ENCODE measurements around the gene INPP4A. TPM values are rescaled to one million over a fixed set of nuclear protein-coding genes. Genes with fewer than 3 reads are reported as not detected.

Gene INPP4A
- total RNA-seq, result 25.7 and 28.8 TPM in 2 replicates
- 11.8 and 14.9 TPM in 2 replicates for polyA plus RNA-seq
- polyA plus RNA-seq (2011; cell fraction: cytosol; rRNA removed), result 14.0 and 14.6 TPM in 2 replicates
- 50.6 and 51.0 TPM in 2 replicates for polyA plus RNA-seq (2011; cell fraction: nucleus; rRNA removed)
- 16.6 and 18.4 TPM in 2 replicates for polyA plus RNA-seq (2012)
- 57.6 and 60.8 TPM in 2 replicates for polyA minus RNA-seq
- polyA minus RNA-seq (2011; cell fraction: cytosol; rRNA and poly(A)+ RNA removed), result 21.2 TPM
- 66.5 and 77.4 TPM in 2 replicates for polyA minus RNA-seq (2011; cell fraction: nucleus; rRNA and poly(A)+ RNA removed)
- Bru-seq, nascent RNA, result percentile 68 among the genes with signal in this experiment
- percentile 72 among the genes with signal in this experiment for BruChase-seq, experiment 1, labeled RNA remaining after a 6-hour chase
- BruChase-seq, experiment 2, labeled RNA remaining after a 2-hour chase, result percentile 80 among the genes with signal in this experiment
- long read RNA-seq, partial matches to known transcripts, result 8 of 42 reads
- long read RNA-seq, other reads (novel, unspliced or antisense), result 29 of 42 reads

DNA sequence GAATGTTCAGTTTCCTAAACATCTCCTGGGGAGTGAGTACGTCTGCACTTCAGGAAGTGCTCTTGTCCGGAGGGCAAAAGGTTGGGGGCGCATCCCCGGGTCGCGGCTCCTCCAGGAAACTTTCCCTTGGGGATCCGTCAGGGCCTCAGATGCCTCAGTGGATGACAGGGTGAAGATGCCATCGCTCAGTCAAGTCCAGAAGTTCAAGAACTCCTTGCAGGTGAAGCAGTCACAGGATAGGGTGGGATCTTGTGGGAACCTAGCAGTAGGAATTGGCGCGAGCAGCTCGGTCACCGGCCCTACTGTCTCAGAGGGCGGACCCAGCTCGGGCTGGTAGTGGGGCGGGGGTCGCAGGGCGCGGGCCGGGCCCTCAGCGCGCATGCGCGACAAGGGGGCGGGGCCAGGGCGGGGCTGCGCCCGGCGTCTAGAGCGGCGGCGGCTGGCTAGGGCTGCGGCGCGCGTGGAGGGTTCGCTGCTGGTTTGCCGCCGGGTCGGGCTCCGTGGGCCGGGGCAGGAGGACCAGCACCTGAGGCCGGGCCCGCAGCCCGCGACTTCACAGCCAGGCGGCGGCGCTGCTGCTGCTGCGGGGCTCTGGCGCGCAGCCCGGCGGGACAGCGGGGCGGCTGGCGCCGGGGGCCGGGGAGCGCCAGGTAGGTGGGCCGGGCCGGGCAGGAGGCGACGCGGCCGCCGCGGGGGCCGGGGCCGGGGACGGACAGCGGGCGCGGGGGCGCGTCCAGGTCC lies at the start of gene INPP4A:
INPP4A (plus strand) TSS at position 423 of the 741 bp plus-strand sequence. CDS start 75,191 bp downstream, outside the sequence.
- intact Hi-C loops (cut with micrococcal nuclease), result loop anchor here (2.0 kb wide), 2 partner anchors 24 to 58 kb away; no protein-coding TSS in a partner anchor
- TF ChIP-seq POLR2A (IDR thresholded peaks at IDR 0.05; ENCODE audit: low read depth, low read length) (peak; percentile 77), POLR2AphosphoS5 (IDR thresholded peaks at IDR 0.05; ENCODE audit: insufficient read depth, low read depth, low read length) (peak; percentile 90), EZH2 (IDR thresholded peaks at IDR 0.05; ENCODE audit: borderline replicate concordance, low read depth, low read length, severe bottlenecking) (no peak), JUN (IDR thresholded peaks at IDR 0.05; ENCODE audit: borderline replicate concordance, insufficient read depth, insufficient read length, low read depth) (no peak)
- peak within 1 kb of the TSS; percentile 43 to 68 (median 52) for H3K4me3 ChIP-seq (replicated peaks in 1 of 3; ENCODE audit: insufficient read depth in 1 of 3, low read depth in 1 of 3, low read length in 3 of 3)
- peak within 1 kb of the TSS; percentile 73 for H3K9ac ChIP-seq (replicated peaks; ENCODE audit: extremely low read depth, insufficient read depth, low read length)
- FAIRE-seq (peak; percentile 76), DNase-seq (ENCODE audit: low read depth, low spot score) (peak; percentile 81)
- no peaks in the 10 kb centered on the region for H3K9me1 ChIP-seq (replicated peaks; ENCODE audit: control insufficient read depth, extremely low read depth, insufficient read depth, low read length)
- peaks cover 26% of the 10 kb centered on the region for H3K79me2 ChIP-seq (ENCODE audit: control insufficient read depth, insufficient read depth, low read length)
- peak within 1 kb of the TSS; percentile 52 for H3K27ac ChIP-seq (ENCODE audit: insufficient read depth, low read depth, low read length)
- no peaks in the 10 kb centered on the region for H3K27me3 ChIP-seq (ENCODE audit: control insufficient read depth in 2 of 2, insufficient read depth in 2 of 2, low read length in 2 of 2)
- peak within 1 kb of the TSS; percentile 94 for H3K4me2 ChIP-seq (ENCODE audit: insufficient read depth, low read length)
- dilution Hi-C loops (cut with MboI; ENCODE audit: extremely low pct_ligation_motif_present, low sequenced_read_pairs), result no loop called here
- peaks cover 16% of the 10 kb centered on the region for H3K4me1 ChIP-seq (ENCODE audit: control insufficient read depth, extremely low read depth, insufficient read depth, low read length)
- no peaks in the 10 kb centered on the region for H4K20me1 ChIP-seq (replicated peaks; ENCODE audit: control insufficient read depth, extremely low read depth, insufficient read depth, low read length)
- H3K36me3 ChIP-seq (ENCODE audit: control insufficient read depth in 2 of 2, extremely low read depth in 1 of 2, insufficient read depth in 2 of 2, low read length in 2 of 2), result no peaks in the 10 kb centered on the region
- ChIA-PET CTCF (interaction anchor here (0.6 to 1.6 kb wide), 3 partner anchors 33 to 59 kb away, joined by 3 to 4 read pairs (median 4); no protein-coding TSS in a partner anchor), POLR2A (interaction anchor here (0.7 kb wide), 1 partner anchor 25 kb away, joined by 3 read pairs; no protein-coding TSS in a partner anchor)
- no TSS peak for BruUV-seq (replicated peaks)
- H3K9me3 ChIP-seq (replicated peaks; ENCODE audit: control insufficient read depth, insufficient read depth, low read length), result no peaks in the 10 kb centered on the region
- H2AFZ ChIP-seq (ENCODE audit: low read depth, low read length), result peak within 1 kb of the TSS; percentile 100

DNA sequence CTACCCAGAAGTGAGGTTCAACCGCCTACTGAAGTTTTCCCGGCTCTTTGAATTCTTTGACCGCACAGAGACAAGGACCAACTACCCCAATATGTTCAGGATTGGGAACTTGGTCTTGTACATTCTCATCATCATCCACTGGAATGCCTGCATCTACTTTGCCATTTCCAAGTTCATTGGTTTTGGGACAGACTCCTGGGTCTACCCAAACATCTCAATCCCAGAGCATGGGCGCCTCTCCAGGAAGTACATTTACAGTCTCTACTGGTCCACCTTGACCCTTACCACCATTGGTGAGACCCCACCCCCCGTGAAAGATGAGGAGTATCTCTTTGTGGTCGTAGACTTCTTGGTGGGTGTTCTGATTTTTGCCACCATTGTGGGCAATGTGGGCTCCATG lies 48.7 kb upstream of the INPP4A start:
- Histone ChIP-seq H3K27me3 (ENCODE audit: control insufficient read depth in 2 of 2, insufficient read depth in 2 of 2, low read length in 2 of 2) (peaks cover 11 to 13% of the 10 kb centered on the region in 2 experiments), H3K36me3 (ENCODE audit: control insufficient read depth in 2 of 2, extremely low read depth in 1 of 2, insufficient read depth in 2 of 2, low read length in 2 of 2) (no peaks in the 10 kb centered on the region), H3K4me3 (replicated peaks in 1 of 3; ENCODE audit: insufficient read depth in 1 of 3, low read depth in 1 of 3, low read length in 3 of 3) (no peak overlapping the region), H3K9ac (replicated peaks; ENCODE audit: extremely low read depth, insufficient read depth, low read length) (no peak overlapping the region), H3K4me2 (ENCODE audit: insufficient read depth, low read length) (no peak overlapping the region), H3K9me3 (replicated peaks; ENCODE audit: control insufficient read depth, insufficient read depth, low read length) (no peaks in the 10 kb centered on the region), H3K27ac (ENCODE audit: insufficient read depth, low read depth, low read length) (no peak overlapping the region), H4K20me1 (replicated peaks; ENCODE audit: control insufficient read depth, extremely low read depth, insufficient read depth, low read length) (no peaks in the 10 kb centered on the region), H3K9me1 (replicated peaks; ENCODE audit: control insufficient read depth, extremely low read depth, insufficient read depth, low read length) (no peaks in the 10 kb centered on the region), H2AFZ (ENCODE audit: low read depth, low read length) (no peak overlapping the region), H3K4me1 (ENCODE audit: control insufficient read depth, extremely low read depth, insufficient read depth, low read length) (peaks cover 17% of the 10 kb centered on the region), H3K79me2 (ENCODE audit: control insufficient read depth, insufficient read depth, low read length) (no peaks in the 10 kb centered on the region)
- no peak for DNase-seq (ENCODE audit: low read depth, low spot score)
- ChIA-PET CTCF (no interaction called here), POLR2A (no interaction called here)
- dilution Hi-C loops (cut with MboI; ENCODE audit: extremely low pct_ligation_motif_present, low sequenced_read_pairs), result no loop called here
- intact Hi-C loops (cut with micrococcal nuclease), result no loop called here
- no TSS peak for BruUV-seq (replicated peaks)
- no peak for TF ChIP-seq GATA2 (IDR thresholded peaks at IDR 0.05; ENCODE audit: insufficient read depth, insufficient read length, low read depth, low read length)
- no peak for TF ChIP-seq FOS (IDR thresholded peaks at IDR 0.05; ENCODE audit: borderline replicate concordance, insufficient read depth, low read length)
- TF ChIP-seq, protein P1, sequence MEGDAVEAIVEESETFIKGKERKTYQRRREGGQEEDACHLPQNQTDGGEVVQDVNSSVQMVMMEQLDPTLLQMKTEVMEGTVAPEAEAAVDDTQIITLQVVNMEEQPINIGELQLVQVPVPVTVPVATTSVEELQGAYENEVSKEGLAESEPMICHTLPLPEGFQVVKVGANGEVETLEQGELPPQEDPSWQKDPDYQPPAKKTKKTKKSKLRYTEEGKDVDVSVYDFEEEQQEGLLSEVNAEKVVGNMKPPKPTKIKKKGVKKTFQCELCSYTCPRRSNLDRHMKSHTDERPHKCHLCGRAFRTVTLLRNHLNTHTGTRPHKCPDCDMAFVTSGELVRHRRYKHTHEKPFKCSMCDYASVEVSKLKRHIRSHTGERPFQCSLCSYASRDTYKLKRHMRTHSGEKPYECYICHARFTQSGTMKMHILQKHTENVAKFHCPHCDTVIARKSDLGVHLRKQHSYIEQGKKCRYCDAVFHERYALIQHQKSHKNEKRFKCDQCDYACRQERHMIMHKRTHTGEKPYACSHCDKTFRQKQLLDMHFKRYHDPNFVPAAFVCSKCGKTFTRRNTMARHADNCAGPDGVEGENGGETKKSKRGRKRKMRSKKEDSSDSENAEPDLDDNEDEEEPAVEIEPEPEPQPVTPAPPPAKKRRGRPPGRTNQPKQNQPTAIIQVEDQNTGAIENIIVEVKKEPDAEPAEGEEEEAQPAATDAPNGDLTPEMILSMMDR (IDR thresholded peaks at IDR 0.05; ENCODE audit: extremely low read depth in 1 of 2, insufficient read depth in 1 of 2, low read depth in 1 of 2, low read length in 2 of 2), result no peak
- TF ChIP-seq POLR2AphosphoS5 (IDR thresholded peaks at IDR 0.05; ENCODE audit: insufficient read depth, low read depth, low read length), result no peak
- TF ChIP-seq MYC (IDR thresholded peaks at IDR 0.05; ENCODE audit: low read depth, low read length), result no peak
- no peak for TF ChIP-seq EZH2 (IDR thresholded peaks at IDR 0.05; ENCODE audit: borderline replicate concordance, low read depth, low read length, severe bottlenecking)
- TF ChIP-seq, protein P2, sequence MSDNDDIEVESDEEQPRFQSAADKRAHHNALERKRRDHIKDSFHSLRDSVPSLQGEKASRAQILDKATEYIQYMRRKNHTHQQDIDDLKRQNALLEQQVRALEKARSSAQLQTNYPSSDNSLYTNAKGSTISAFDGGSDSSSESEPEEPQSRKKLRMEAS (IDR thresholded peaks at IDR 0.05; ENCODE audit: insufficient read depth, insufficient read length), result no peak
- TF ChIP-seq POLR2A (IDR thresholded peaks at IDR 0.05; ENCODE audit: low read depth, low read length), result no peak
- no peak for TF ChIP-seq JUN (IDR thresholded peaks at IDR 0.05; ENCODE audit: borderline replicate concordance, insufficient read depth, insufficient read length, low read depth)
- FAIRE-seq, result no peak

All from endothelial cell of umbilical vein (primary cell).